ENCODE measurements around the gene OSM.

GRCh38 chr22:30275625-30276024 is 9.0 kb upstream of the OSM start:
- no peak for TF ChIP-seq SUZ12 (IDR thresholded peaks at IDR 0.05)
- TF ChIP-seq ELF4 (IDR thresholded peaks at IDR 0.05), result no peak
- no peak for TF ChIP-seq NFRKB (IDR thresholded peaks at IDR 0.05)
- no peak for TF ChIP-seq FOXM1 (IDR thresholded peaks at IDR 0.05; ENCODE audit: borderline replicate concordance)
- TF ChIP-seq SP1 (IDR thresholded peaks at IDR 0.05), result no peak
- no peak for TF ChIP-seq FOXK2 (IDR thresholded peaks at IDR 0.05)
- TF ChIP-seq, protein P1, sequence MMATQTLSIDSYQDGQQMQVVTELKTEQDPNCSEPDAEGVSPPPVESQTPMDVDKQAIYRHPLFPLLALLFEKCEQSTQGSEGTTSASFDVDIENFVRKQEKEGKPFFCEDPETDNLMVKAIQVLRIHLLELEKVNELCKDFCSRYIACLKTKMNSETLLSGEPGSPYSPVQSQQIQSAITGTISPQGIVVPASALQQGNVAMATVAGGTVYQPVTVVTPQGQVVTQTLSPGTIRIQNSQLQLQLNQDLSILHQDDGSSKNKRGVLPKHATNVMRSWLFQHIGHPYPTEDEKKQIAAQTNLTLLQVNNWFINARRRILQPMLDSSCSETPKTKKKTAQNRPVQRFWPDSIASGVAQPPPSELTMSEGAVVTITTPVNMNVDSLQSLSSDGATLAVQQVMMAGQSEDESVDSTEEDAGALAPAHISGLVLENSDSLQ (IDR thresholded peaks at IDR 0.05), result no peak

All from HEK293T (cell line).